ENCODE results near the gene MCM3AP.

The MCM3AP gene

GRCh38 chr21:46304437-46304836, 19.0 kb upstream of the MCM3AP start:
- 0 out of 2 replicates have a peak, but pooled peaks cover 3% of the 10 kb centered on the region for H3K36me3 ChIP-seq (replicated peaks; ENCODE audit: insufficient read depth, low read length)

GRCh38 chr21:46301759-46302158, 16.3 kb upstream of the MCM3AP start:
- H2AFZ ChIP-seq (ENCODE audit: low read length), result no peak overlapping the region
- H3K27ac ChIP-seq (ENCODE audit: low read length), result no peak overlapping the region
- H3K4me2 ChIP-seq (ENCODE audit: low read depth, low read length), result no peak overlapping the region
- H3K79me2 ChIP-seq (ENCODE audit: low read length), result no peaks in the 10 kb centered on the region
- no peaks in the 10 kb centered on the region for H3K9me3 ChIP-seq (replicated peaks; ENCODE audit: insufficient read depth, low read length)
- H3K9me2 ChIP-seq (replicated peaks; ENCODE audit: insufficient read depth, low read length), result no peaks in the 10 kb centered on the region
- TF ChIP-seq EZH2phosphoT487 (IDR thresholded peaks at IDR 0.05; ENCODE audit: low read length) (no peak), EZH2 (optimal IDR thresholded peaks at IDR 0.05; ENCODE audit: low read depth, low read length) (no peak), CTCF (IDR thresholded peaks at IDR 0.05; ENCODE audit: low read length) (no peak)
- H3K4me3 ChIP-seq (ENCODE audit: low read length), result no peak overlapping the region
- no peaks in the 10 kb centered on the region for H3K4me1 ChIP-seq (ENCODE audit: low read length)
- no peaks in the 10 kb centered on the region for H3K27me3 ChIP-seq (replicated peaks; ENCODE audit: insufficient read depth, low read length)
- H4K20me1 ChIP-seq (ENCODE audit: insufficient read depth, low read length), result no peaks in the 10 kb centered on the region
- no peaks in the 10 kb centered on the region for H3F3A ChIP-seq (ENCODE audit: insufficient read depth, low read length)
- H3K36me3 ChIP-seq (replicated peaks; ENCODE audit: insufficient read depth, low read length), result 0 out of 2 replicates have a peak, but pooled peaks cover 3% of the 10 kb centered on the region
- DNase-seq, result no peak
- H3K9ac ChIP-seq (ENCODE audit: low read length), result no peak overlapping the region

More at GRCh38 chr21:46304437-46304836, 19.0 kb upstream of the MCM3AP start:
- Histone ChIP-seq H3K4me3 (ENCODE audit: low read length) (no peak overlapping the region), H3F3A (ENCODE audit: insufficient read depth, low read length) (no peaks in the 10 kb centered on the region), H3K4me2 (ENCODE audit: low read depth, low read length) (no peak overlapping the region), H3K4me1 (ENCODE audit: low read length) (no peaks in the 10 kb centered on the region), H2AFZ (ENCODE audit: low read length) (no peak overlapping the region), H3K27ac (ENCODE audit: low read length) (no peak overlapping the region), H3K79me2 (ENCODE audit: low read length) (no peaks in the 10 kb centered on the region), H3K9ac (ENCODE audit: low read length) (no peak overlapping the region), H4K20me1 (ENCODE audit: insufficient read depth, low read length) (no peaks in the 10 kb centered on the region), H3K9me2 (replicated peaks; ENCODE audit: insufficient read depth, low read length) (no peaks in the 10 kb centered on the region), H3K9me3 (replicated peaks; ENCODE audit: insufficient read depth, low read length) (no peaks in the 10 kb centered on the region), H3K27me3 (replicated peaks; ENCODE audit: insufficient read depth, low read length) (no peaks in the 10 kb centered on the region)
- TF ChIP-seq EZH2 (optimal IDR thresholded peaks at IDR 0.05; ENCODE audit: low read depth, low read length), result no peak
- no peak for TF ChIP-seq EZH2phosphoT487 (IDR thresholded peaks at IDR 0.05; ENCODE audit: low read length)
- no peak for TF ChIP-seq CTCF (IDR thresholded peaks at IDR 0.05; ENCODE audit: low read length)
- no peak for DNase-seq

- 0 out of 2 replicates have a peak, but pooled peaks cover 3% of the 10 kb centered on the region for H3K36me3 ChIP-seq (replicated peaks; ENCODE audit: insufficient read depth, low read length)
Measured at GRCh38 chr21:46299167-46299566, 13.8 kb upstream of the MCM3AP start.

More at GRCh38 chr21:46299167-46299566, 13.8 kb upstream of the MCM3AP start:
- Histone ChIP-seq H3K79me2 (ENCODE audit: low read length) (no peaks in the 10 kb centered on the region), H2AFZ (ENCODE audit: low read length) (no peak overlapping the region), H4K20me1 (ENCODE audit: insufficient read depth, low read length) (no peaks in the 10 kb centered on the region), H3K4me3 (ENCODE audit: low read length) (no peak overlapping the region), H3K4me2 (ENCODE audit: low read depth, low read length) (no peak overlapping the region), H3F3A (ENCODE audit: insufficient read depth, low read length) (no peaks in the 10 kb centered on the region), H3K9me2 (replicated peaks; ENCODE audit: insufficient read depth, low read length) (no peaks in the 10 kb centered on the region), H3K27me3 (replicated peaks; ENCODE audit: insufficient read depth, low read length) (no peaks in the 10 kb centered on the region), H3K4me1 (ENCODE audit: low read length) (no peaks in the 10 kb centered on the region), H3K27ac (ENCODE audit: low read length) (no peak overlapping the region), H3K9me3 (replicated peaks; ENCODE audit: insufficient read depth, low read length) (no peaks in the 10 kb centered on the region), H3K9ac (ENCODE audit: low read length) (no peak overlapping the region)
- TF ChIP-seq EZH2phosphoT487 (IDR thresholded peaks at IDR 0.05; ENCODE audit: low read length) (no peak), EZH2 (optimal IDR thresholded peaks at IDR 0.05; ENCODE audit: low read depth, low read length) (no peak), CTCF (IDR thresholded peaks at IDR 0.05; ENCODE audit: low read length) (no peak)
- DNase-seq, result no peak
